HG02759 (cell line): ENCODE measurements around the gene VPREB1.
"Not testable (repeated sequence)": the region's sequence is repeated elsewhere in the genome, so short reads cannot be mapped to it uniquely, and the experiment has no call there.

ENCODE experiments used
- ATAC-seq: cut with Tn5 transposase; IDR thresholded peaks from one replicate; pipeline ENCODE4 v1.9.1; 2021; ENCODE audit warnings: mild to moderate bottlenecking, moderate library complexity; ENCODE audit not compliant: unreplicated experiment

VPREB1 gene

DNA sequence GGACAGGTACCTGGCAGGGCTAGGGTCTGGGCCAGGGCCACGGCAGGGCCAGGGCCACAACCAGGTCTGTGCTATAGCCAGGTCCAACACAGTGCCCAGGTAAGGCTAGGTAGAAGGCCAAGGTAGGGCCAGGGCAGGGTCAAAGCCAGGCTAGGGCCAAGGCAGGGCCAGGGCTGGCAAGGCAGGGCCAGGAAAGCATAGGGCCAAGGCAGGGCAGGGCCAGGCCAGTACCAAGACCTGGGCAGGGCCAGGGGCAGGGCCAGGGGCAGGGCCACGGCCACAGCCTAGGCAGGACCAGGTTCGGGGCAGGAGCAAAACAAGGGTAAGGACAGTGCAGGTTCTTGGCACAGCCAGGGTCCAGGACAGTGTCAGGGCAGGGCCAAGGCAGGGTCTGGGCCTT lies 48.1 kb downstream of the VPREB1 start:
- not testable (repeated sequence) for ATAC-seq

DNA sequence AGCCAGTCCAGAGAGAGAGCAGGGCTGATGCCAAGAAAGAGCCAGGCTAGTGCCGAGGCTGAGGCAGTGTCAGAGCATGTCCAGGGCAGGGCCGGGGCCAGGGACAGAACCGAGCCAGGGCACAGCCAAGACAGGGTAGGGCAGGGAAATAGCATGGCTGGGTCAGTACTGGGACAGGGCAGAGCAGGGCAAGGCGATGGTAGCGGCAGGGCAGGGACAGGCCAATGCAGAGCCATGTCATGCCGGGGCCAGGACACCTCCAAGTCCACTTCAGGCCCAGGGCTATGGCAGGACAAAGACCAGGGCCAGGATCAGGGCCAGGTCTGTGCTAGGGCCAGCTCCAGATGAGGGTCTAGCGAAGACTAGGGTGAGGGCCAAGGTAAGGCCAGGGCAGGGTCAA lies 48.9 kb downstream of the VPREB1 start:
- ATAC-seq = not testable (repeated sequence)

DNA sequence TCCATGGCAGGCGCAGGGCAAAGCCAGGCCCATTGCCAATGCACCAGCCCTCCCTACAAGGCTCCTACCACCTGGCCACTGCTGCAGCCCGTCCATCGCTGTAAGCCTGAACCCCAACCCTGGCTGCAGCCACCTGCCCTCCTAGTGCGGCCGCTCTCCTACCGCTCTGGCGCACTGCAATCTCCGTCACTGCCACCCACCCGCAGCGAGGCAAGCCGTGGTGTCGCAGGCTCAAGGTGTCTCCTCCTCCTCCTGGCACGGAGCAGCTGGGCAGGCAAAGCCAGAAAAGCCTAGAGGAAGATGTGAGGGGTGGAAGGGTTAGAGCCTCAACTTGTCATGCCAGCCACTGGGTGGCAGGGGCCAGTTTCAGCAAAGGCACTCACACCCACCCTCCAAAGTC lies 50.1 kb downstream of the VPREB1 start:
- not testable (repeated sequence) for ATAC-seq
